Smooth muscle cell (in vitro differentiated cells): Measurements from ENCODE around the gene TSHZ3. TPM values are rescaled to one million over a fixed set of nuclear protein-coding genes. Genes with fewer than 3 reads are reported as not detected.
A peak's percentile ranks its signal among the peaks of the same experiment; 100 is the strongest.

ENCODE experiments used
- DNase-seq: peaks from one replicate; lab custom pipeline; 2025; ENCODE audit not compliant: unreplicated experiment; lab: John Stamatoyannopoulos, UW
- H2AFZ ChIP-seq: fragments of 200-600 bp; sonication (generic); 2 replicates; pipeline ENCODE4 v1.6.0; 2016; ENCODE audit warnings: antibody characterized with exemption, low read depth, mild to moderate bottlenecking
- H3F3A ChIP-seq: fragments of 200-600 bp; sonication (generic); 2 replicates; pipeline ENCODE4 v1.6.0; 2017; ENCODE audit warnings: antibody characterized with exemption, low read depth
- H3K27ac ChIP-seq: fragments of 200-600 bp; sonication (generic); 2 replicates; pipeline ENCODE4 v1.5.1; 2016; ENCODE audit warnings: low read depth, mild to moderate bottlenecking
- H3K27me3 ChIP-seq: fragments of 200-600 bp; sonication (generic); 2 replicates; pipeline ENCODE4 v1.6.1; 2016; ENCODE audit warnings: low read depth, mild to moderate bottlenecking
- H3K36me3 ChIP-seq: fragments of 200-600 bp; sonication (generic); 2 replicates; pipeline ENCODE4 v1.5.1; 2016; ENCODE audit warnings: low read depth
- H3K4me1 ChIP-seq: fragments of 200-600 bp; sonication (generic); 2 replicates; pipeline ENCODE4 v1.5.1; 2016; ENCODE audit warnings: low read depth
- H3K4me2 ChIP-seq: fragments of 200-600 bp; sonication (generic); 2 replicates; pipeline ENCODE4 v1.6.0; 2016; ENCODE audit warnings: mild to moderate bottlenecking
- H3K4me3 ChIP-seq: fragments of 200-600 bp; sonication (generic); 2 replicates; pipeline ENCODE4 v1.5.1; 2016; ENCODE audit warnings: mild to moderate bottlenecking
- H3K79me2 ChIP-seq: fragments of 200-600 bp; sonication (generic); 2 replicates; pipeline ENCODE4 v1.6.0; 2016; ENCODE audit warnings: low read depth, mild to moderate bottlenecking
- H3K9ac ChIP-seq: fragments of 200-600 bp; sonication (generic); 2 replicates; pipeline ENCODE4 v1.6.0; 2016; ENCODE audit warnings: low read depth
- H3K9me3 ChIP-seq: fragments of 200-600 bp; sonication (generic); replicated peaks from 2 replicates; pipeline ENCODE4 v1.5.1; 2016; ENCODE audit warnings: low read depth
- H4K20me1 ChIP-seq: fragments of 200-600 bp; sonication (generic); 2 replicates; pipeline ENCODE4 v1.6.0; 2016; ENCODE audit warnings: low read depth
- WGBS: methylation state at CpG from one replicate; pipeline ENCODE4 v1.1.7; 2016; ENCODE audit warnings: low lambda C conversion rate; 5-methylcytosine and 5-hydroxymethylcytosine counted together
- polyA plus RNA-seq: library from polyadenylated mRNA; unstranded; fragments of >200 nt; fragmentation: Nextera tagmentation; extraction: Ambion mirVana; gene quantifications from 2 replicates; pipeline ENCODE4 v1.2.1, GENCODE V29; 2016
- total RNA-seq: library from RNA; depleted of rRNA; stranded (reverse); fragments of >200 nt; gene quantifications from 2 replicates; pipeline ENCODE4 v1.2.3, GENCODE V29; 2014
- TF ChIP-seq, protein P1 (sequence below): fragments of 200-600 bp; sonication (generic); IDR thresholded peaks from 2 replicates; pipeline ENCODE4 v1.5.1; 2017; ENCODE audit warnings: borderline replicate concordance, mild to moderate bottlenecking, antibody characterized with exemption; ENCODE audit not compliant: insufficient read depth, poor library complexity, severe bottlenecking

The TSHZ3 gene
- total and polyA plus RNA-seq, 2 experiments from 2014 or later, result 21.8 to 23.7 TPM

DNA sequence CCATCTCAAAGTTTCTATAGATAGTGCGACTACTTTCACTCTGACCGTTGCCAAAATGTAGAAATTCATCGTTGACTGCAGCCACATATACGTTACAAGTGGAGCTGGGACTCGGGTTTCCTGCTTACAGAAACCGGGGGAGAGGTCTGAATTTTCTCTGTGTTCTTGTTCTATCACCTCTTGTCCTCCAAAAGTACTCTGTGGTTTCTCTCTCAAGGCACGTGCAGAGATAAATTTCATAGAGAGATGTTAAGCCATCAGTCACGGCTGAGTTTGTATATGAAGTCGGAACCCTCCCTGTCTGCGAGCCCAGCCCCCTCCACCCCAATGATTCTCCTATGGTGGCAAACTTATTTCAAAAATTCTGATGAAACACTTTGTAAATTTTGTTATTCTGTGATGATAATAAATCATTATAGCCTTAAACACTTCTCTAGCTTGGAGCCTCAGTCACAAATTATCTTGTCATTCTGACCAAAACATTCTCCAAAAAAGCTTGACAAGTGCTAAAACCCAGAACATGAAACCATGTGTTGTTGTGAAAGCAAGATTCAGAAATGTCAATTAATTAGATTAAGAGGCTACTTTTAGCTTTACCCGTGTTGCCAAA is 87.5 kb downstream of the TSHZ3 start:
- WGBS, result 55% methylated on average over 11 of the region's 11 CpGs

DNA sequence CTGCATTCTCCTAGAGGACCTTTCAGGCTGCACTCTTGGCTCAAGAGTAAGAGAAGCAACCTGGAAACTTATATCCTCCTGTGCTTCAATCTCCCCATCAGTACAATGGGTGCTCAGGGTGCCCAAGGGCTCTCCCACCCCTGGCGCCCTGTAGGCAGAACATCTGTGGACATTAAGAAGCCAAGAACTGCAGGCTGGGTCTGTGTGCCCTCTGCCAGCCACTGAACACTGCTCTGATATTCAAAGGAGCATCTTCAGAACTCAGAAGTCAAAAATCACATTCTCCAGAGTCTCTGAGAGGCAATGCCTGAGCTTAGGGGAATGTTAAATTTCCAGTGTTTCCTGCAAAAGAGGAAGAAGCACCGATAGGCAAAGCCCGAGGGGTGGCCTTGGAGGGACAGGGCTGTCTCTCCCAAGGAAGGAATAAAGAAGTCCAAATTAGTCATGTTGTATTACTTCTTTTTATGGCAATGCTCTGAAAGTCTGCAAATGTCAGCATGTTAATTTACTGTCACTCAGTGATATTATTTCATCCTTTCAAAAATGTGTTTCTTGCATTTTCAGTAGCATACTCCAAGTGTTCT is 88.1 kb downstream of the TSHZ3 start:
- 71% methylated on average over 3 of the region's 3 CpGs for WGBS
- Histone ChIP-seq H3K4me1 (no peaks in the 10 kb centered on the region), H3K27ac (no peak overlapping the region), H3K79me2 (no peaks in the 10 kb centered on the region), H2AFZ (no peak overlapping the region), H3K9ac (no peak overlapping the region), H4K20me1 (no peaks in the 10 kb centered on the region), H3K27me3 (no peaks in the 10 kb centered on the region), H3K4me3 (peak overlapping the region; percentile 18), H3K36me3 (no peaks in the 10 kb centered on the region), H3K9me3 (no peaks in the 10 kb centered on the region), H3F3A (no peaks in the 10 kb centered on the region), H3K4me2 (peak overlapping the region; percentile 57)
- TF ChIP-seq, protein P1, sequence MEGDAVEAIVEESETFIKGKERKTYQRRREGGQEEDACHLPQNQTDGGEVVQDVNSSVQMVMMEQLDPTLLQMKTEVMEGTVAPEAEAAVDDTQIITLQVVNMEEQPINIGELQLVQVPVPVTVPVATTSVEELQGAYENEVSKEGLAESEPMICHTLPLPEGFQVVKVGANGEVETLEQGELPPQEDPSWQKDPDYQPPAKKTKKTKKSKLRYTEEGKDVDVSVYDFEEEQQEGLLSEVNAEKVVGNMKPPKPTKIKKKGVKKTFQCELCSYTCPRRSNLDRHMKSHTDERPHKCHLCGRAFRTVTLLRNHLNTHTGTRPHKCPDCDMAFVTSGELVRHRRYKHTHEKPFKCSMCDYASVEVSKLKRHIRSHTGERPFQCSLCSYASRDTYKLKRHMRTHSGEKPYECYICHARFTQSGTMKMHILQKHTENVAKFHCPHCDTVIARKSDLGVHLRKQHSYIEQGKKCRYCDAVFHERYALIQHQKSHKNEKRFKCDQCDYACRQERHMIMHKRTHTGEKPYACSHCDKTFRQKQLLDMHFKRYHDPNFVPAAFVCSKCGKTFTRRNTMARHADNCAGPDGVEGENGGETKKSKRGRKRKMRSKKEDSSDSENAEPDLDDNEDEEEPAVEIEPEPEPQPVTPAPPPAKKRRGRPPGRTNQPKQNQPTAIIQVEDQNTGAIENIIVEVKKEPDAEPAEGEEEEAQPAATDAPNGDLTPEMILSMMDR, result no peak
- no peak for DNase-seq

More for the DNA sequence above, 87.5 kb downstream of the TSHZ3 start:
- H3K36me3 ChIP-seq, result no peaks in the 10 kb centered on the region
- H3K4me1 ChIP-seq, result no peaks in the 10 kb centered on the region
- TF ChIP-seq, protein P1, result no peak
- no peak overlapping the region for H3K9ac ChIP-seq
- no peaks in the 10 kb centered on the region for H3F3A ChIP-seq
- no peak for DNase-seq
- H4K20me1 ChIP-seq, result no peaks in the 10 kb centered on the region
- H2AFZ ChIP-seq, result no peak overlapping the region
- H3K4me3 ChIP-seq, result peak overlapping the region; percentile 18
- H3K9me3 ChIP-seq, result no peaks in the 10 kb centered on the region
- H3K27me3 ChIP-seq, result no peaks in the 10 kb centered on the region
- peak overlapping the region; percentile 5 for H3K27ac ChIP-seq
- peak overlapping the region; percentile 57 for H3K4me2 ChIP-seq
- H3K79me2 ChIP-seq, result no peaks in the 10 kb centered on the region

DNA sequence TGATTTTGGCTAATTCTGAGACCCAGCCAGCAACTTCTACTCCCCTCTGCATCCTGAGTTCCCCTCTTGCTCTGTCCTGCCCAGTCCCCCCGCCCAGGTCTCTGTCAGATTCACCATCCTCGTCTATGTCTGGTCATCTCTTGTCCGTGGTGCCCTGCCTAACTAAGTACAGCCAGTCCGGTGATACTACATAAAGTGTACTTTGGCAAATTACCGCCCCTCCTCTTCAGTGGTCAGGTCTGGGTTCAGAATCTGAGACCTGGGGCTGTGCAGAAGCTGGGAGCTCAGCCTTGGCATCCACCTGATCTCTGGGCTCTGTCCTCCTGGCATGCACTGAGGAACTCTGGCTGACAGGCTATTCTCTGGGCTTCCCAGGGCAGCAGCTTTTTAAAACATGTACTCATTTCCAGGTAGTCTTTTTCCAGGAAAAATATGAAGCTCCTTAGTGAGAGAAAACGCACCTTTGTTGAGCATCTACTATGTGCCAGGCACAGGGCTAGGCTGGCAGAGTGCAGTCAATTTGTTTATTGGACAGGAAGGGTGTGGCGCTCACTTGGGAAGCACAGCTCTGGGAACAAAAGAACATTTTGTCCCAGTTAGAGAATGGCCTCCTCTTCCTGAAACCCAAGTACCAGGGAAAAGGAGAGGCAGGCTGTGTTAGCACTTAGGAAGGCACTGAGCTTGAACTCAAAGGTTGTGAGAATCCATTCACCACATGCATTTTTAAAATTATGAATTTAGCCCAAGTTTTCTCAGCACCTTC is 88.9 kb downstream of the TSHZ3 start:
- WGBS, result 93% methylated on average over 7 of the region's 7 CpGs
- Histone ChIP-seq H3K4me3 (no peak overlapping the region), H3K79me2 (no peaks in the 10 kb centered on the region), H3K36me3 (no peaks in the 10 kb centered on the region), H4K20me1 (no peaks in the 10 kb centered on the region), H3K9ac (no peak overlapping the region), H2AFZ (no peak overlapping the region), H3K4me1 (no peaks in the 10 kb centered on the region), H3K9me3 (no peaks in the 10 kb centered on the region), H3K27ac (no peak overlapping the region), H3F3A (no peaks in the 10 kb centered on the region), H3K4me2 (no peak overlapping the region), H3K27me3 (no peaks in the 10 kb centered on the region)
- DNase-seq, result no peak
- TF ChIP-seq, protein P1, result no peak
